ENCODE results near the gene ZNF217. TPM values are rescaled to one million over a fixed set of nuclear protein-coding genes. Genes with fewer than 3 reads are reported as not detected.
"Not testable (repeated sequence)": the region's sequence is repeated elsewhere in the genome, so short reads cannot be mapped to it uniquely, and the experiment has no call there.

ZNF217 gene
- total RNA-seq, 1 donor from 2014 or later = 7.0 TPM

- not testable (repeated sequence) for DNase-seq; ATAC-seq (ENCODE audit: poor library complexity)
- intact Hi-C loops (cut with DNase I) = loop anchor here (5.0 kb wide), 1 partner anchor 147 kb away; no protein-coding TSS in a partner anchor
Measured at GRCh38 chr20:53590608-53591007, 3.0 kb downstream of the ZNF217 start.

- intact Hi-C loops (cut with DNase I) = loop anchor here (5.0 kb wide), 1 partner anchor 147 kb away; no protein-coding TSS in a partner anchor
- not testable (repeated sequence) for DNase-seq; ATAC-seq (ENCODE audit: poor library complexity)
Measured at GRCh38 chr20:53590122-53590521, 3.5 kb downstream of the ZNF217 start.

GRCh38 chr20:53589321-53590065 lies 4.1 kb downstream of the ZNF217 start:
- not testable (repeated sequence) for DNase-seq; ATAC-seq (ENCODE audit: poor library complexity)
- intact Hi-C loops (cut with DNase I) = loop anchor here (5.0 kb wide), 1 partner anchor 148 kb away; no protein-coding TSS in a partner anchor

- intact Hi-C loops (cut with DNase I); DNase-seq; ATAC-seq (ENCODE audit: poor library complexity): not testable (repeated sequence)
Measured at GRCh38 chr20:53587157-53587703, 6.4 kb downstream of the ZNF217 start.

- intact Hi-C loops (cut with DNase I) = no loop called here
- DNase-seq (no peak), ATAC-seq (ENCODE audit: poor library complexity) (no peak)
Measured at GRCh38 chr20:53586640-53587039, 7.0 kb downstream of the ZNF217 start.

- DNase-seq; intact Hi-C loops (cut with DNase I); ATAC-seq (ENCODE audit: poor library complexity): not testable (repeated sequence)
Measured at GRCh38 chr20:53585910-53586309, 7.7 kb downstream of the ZNF217 start.

GRCh38 chr20:53585004-53585569 lies 8.6 kb downstream of the ZNF217 start:
- intact Hi-C loops (cut with DNase I); ATAC-seq (ENCODE audit: poor library complexity); DNase-seq: not testable (repeated sequence)

GRCh38 chr20:53584550-53584913 lies 9.1 kb downstream of the ZNF217 start:
- intact Hi-C loops (cut with DNase I); ATAC-seq (ENCODE audit: poor library complexity); DNase-seq: not testable (repeated sequence)

GRCh38 chr20:53583660-53584549 lies 9.7 kb downstream of the ZNF217 start:
- DNase-seq; intact Hi-C loops (cut with DNase I); ATAC-seq (ENCODE audit: poor library complexity): not testable (repeated sequence)

- DNase-seq (no peak), ATAC-seq (ENCODE audit: poor library complexity) (peak; percentile 58)
- intact Hi-C loops (cut with DNase I) = no loop called here
Measured at GRCh38 chr20:53582574-53583351, 10.9 kb downstream of the ZNF217 start.

- ATAC-seq (ENCODE audit: poor library complexity) = no peak
- intact Hi-C loops (cut with DNase I) = no loop called here
- DNase-seq = no peak
Measured at GRCh38 chr20:53582251-53582570, 11.4 kb downstream of the ZNF217 start.

GRCh38 chr20:53581444-53582250 lies 12.0 kb downstream of the ZNF217 start:
- DNase-seq (no peak), ATAC-seq (ENCODE audit: poor library complexity) (no peak)
- intact Hi-C loops (cut with DNase I) = no loop called here

GRCh38 chr20:53580376-53581111 lies 13.1 kb downstream of the ZNF217 start:
- no peak for DNase-seq
- no peak for ATAC-seq (ENCODE audit: poor library complexity)
- intact Hi-C loops (cut with DNase I) = no loop called here

GRCh38 chr20:53579581-53580375 lies 13.9 kb downstream of the ZNF217 start:
- DNase-seq (no peak), ATAC-seq (ENCODE audit: poor library complexity) (peak; percentile 21)
- intact Hi-C loops (cut with DNase I) = loop anchor here (5.0 to 10.0 kb wide), 3 partner anchors 293 to 485 kb away; no protein-coding TSS in a partner anchor

GRCh38 chr20:53579266-53579580 lies 14.4 kb downstream of the ZNF217 start:
- ATAC-seq (ENCODE audit: poor library complexity) (peak; percentile 16), DNase-seq (no peak)
- intact Hi-C loops (cut with DNase I) = loop anchor here (5.0 to 10.0 kb wide), 3 partner anchors 293 to 486 kb away; no protein-coding TSS in a partner anchor
